HG03025 (cell line): Measurements from ENCODE around the gene RAB20.
"Not testable (repeated sequence)": the region's sequence is repeated elsewhere in the genome, so short reads cannot be mapped to it uniquely, and the experiment has no call there.

ENCODE experiments used
- ATAC-seq: cut with Tn5 transposase; IDR thresholded peaks from one replicate; pipeline ENCODE4 v1.9.1; 2021; ENCODE audit warnings: mild to moderate bottlenecking, moderate library complexity; ENCODE audit not compliant: unreplicated experiment, low FRiP score

Gene RAB20

DNA sequence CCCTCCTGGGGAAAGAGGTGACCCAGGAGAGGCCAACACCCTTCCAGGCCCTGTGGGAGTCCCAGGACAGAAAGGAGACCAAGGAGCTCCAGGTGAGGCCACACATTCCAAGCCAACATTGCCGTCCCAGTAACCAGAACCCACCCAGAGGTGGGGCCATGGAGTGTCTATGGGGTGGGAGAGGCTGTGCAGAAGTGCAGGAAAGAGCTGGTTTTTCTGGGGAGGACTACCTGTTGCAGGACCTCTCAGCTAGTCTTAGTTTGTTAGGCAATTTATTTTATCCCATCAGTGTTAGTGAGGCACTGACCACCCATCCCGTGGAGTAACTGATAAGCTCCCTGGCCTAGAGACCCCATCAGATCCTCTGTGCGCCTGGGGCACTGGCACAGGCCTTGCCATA, 66.1 kb downstream of the RAB20 start:
- ATAC-seq: no peak

GRCh38 chr13:110493613-110494012, 67.9 kb downstream of the RAB20 start:
- no peak for ATAC-seq

- no peak for ATAC-seq
Measured at GRCh38 chr13:110492679-110493593, 68.6 kb downstream of the RAB20 start.

- no peak for ATAC-seq
Measured at GRCh38 chr13:110491869-110492678, 69.4 kb downstream of the RAB20 start.

DNA sequence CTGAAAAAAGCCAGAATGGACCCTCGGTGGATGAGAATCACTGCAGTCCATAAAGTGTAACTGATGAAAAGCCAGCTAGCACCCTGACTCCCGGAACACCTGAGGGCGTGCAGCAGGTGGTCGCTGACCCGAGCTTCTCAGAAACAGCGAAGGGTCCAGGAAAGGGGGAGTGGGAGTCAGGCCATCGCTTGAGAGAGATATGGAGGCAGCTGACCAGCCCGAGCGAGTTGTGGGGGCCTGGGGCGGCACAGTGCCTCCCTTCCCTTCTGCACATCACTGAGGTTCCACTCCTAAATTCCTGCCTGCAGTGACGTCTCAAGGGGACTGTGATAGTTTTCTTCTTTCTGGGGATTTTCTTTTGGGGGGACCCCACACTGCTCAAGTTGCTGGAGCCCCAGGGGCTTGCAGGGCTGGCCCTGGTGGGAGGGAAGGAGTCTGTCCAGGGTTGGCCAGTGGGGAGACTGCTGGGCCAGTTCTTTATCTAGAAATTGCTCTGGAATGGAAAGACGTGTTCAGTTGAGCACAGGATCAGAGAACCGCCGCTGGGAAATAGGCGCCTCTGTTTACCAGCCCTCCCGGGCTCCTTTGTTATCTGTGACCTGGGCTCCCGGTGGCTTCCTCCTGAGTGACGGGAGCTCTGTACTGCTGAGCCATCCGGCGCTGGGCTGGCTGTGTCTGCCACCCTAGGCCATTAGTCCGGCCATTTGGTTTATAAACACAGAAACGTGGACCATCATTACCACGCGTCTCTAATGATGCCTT, 71.3 kb downstream of the RAB20 start:
- no peak for ATAC-seq

GRCh38 chr13:110486880-110487279, 74.6 kb downstream of the RAB20 start:
- not testable (repeated sequence) for ATAC-seq

DNA sequence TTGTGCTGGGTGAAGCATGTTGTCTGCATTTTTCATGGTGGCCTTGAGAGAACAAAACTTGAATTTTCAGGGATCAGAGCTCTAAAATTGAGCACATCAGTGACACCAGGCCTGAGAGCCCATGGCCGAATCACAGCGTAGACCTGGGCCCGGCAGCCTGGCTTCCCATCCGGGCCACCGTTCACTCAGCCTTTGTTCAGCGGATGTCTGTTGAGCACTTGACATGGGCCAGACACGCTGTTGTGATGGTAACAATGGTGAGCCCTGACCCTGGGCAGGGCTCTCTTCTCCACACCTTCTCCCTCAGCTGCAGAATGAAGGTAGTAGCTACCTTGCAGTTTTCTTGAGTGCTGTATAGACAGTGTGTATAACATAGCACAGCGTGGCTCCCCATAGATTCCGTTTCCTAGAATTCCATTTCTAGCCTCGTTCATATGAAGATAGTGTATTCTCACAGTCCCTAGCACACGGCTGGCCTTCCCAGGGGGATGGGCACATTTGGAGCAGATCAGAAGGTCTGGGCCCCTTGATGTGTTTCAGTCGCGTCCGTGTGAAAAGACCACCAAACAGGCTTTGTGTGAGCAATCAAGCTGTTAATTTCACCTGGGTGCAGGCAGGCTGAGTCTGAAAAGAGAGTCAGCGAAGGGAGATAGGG, 75.3 kb downstream of the RAB20 start:
- no peak for ATAC-seq

- no peak for ATAC-seq
Measured at GRCh38 chr13:110485604-110486003, 75.9 kb downstream of the RAB20 start.

- ATAC-seq: no peak
Measured at GRCh38 chr13:110484290-110485048, 77.1 kb downstream of the RAB20 start.

DNA sequence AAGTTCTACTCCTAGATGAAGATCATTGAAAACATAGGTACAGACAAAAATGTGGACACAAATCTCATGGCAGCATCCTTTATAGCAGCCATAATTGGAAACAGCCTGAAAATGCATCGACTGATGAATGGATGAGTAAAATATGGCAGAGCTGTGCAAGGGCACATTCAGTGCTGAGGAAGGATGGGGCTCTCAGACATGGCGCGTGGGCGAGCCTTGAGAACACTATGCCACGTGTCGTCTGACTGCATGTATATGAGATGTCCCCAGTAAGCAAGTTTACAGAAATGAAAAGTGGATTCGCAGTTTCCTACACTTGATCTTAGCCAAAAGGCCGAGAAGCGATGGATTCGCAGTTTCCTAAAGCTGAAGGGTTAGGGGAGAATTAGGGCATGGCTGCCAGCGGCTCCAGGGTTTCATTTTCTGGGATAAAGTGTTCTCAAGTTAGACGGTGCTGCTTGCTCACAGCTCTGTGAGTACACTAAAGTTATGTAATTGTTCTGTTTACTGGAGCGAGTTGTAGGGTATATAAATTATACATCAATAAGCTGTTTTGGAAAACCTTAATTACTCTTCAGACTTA, 78.0 kb downstream of the RAB20 start:
- ATAC-seq: no peak

GRCh38 chr13:110480161-110480560, 81.4 kb downstream of the RAB20 start:
- no peak for ATAC-seq

DNA sequence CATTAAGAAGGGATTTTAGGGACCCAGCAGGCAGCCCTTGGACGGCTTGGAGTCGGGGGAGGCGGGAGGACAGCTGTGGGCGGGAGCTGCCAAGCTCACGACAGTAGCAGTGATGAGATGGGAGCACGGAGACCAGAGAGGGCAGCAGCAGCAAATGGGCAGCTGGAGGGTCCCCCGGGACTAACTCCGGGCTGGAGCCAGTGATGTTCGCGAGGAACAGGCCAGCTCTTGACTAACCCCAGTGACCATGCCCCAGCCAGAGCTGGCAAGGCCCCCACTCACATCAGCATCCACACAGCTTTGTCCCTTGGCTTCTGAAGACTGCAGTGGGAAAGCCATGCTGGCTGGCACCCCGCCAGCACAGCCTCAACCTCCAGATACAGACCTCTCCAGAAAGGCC, 81.9 kb downstream of the RAB20 start:
- ATAC-seq: no peak

DNA sequence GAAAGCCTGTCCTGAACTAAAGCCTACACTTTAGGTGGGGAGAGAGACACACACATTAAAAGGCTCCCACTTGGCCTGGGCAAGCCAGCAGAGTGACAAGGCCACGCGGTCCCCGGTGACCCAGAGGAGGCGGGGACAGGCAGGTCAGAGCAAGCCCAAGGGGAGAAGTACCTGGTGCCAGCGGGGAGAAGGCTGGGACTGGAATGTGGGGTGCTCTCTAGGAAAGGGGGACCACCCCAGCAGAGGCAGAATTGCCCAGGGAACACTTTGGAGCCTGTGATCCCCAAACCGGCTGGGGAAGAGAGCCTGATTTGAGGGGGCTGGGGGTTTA, 82.3 kb downstream of the RAB20 start:
- ATAC-seq: no peak

DNA sequence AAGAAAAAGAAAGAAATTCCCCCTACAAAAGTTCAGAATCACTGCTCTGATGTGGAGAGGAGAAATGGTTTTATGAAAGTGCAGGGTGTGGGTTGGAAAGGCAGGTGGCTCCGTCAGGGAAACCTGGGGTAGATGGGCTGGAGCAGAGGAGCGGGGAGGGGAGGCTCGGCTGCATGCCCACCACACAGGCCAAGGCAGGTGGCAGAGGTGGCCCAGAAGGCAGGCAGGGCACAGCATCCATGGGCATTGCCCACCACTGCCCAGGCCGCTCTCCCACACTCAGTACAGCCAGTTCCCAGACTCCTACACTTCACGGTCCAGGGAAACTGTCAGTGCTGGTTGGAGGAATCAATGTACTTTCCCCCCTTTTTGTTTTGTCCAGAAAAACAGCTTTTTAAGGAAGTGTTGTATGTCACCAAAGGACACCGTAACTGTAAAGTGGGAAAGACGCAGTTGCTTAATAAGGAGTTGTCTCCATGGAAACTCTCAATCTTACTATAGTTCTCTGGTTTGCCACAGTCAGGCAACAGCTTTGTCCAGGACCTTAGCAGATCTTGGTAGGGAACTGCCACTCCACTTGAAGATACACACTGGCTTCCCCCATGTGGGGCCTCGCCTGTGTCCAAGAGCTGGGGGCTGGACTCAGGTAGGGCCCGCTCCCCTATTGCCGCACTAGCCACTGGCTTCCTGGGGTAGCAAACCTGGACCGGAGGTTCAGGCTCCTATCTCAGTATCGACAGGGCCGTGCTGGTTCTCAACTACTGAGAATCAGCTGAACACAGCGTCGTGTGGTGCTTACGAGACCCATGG, 82.9 kb downstream of the RAB20 start:
- ATAC-seq: no peak

DNA sequence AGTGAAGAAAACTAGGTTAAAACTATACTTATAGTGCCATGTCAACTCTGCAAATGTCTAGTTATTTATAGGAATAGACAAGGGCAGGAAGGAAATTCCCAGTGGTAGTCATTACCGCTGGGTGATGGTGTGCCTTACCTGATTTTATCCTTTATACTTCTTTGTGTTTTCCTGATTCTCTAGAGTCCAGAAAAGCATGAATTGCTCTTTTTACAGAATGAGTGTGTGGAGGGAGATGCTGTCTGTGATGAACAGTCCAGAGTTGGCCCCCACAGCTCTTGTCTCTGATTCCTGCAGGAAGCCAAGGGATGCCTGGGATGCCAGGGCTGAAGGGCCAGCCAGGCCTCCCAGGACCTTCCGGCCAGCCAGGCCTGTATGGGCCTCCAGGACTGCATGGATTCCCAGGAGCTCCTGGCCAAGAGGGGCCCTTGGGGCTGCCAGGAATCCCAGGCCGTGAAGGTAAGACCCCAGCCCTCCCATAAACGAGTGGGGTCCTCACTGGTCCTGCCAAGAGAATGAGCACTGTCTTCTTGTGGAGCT, 83.7 kb downstream of the RAB20 start:
- no peak for ATAC-seq

DNA sequence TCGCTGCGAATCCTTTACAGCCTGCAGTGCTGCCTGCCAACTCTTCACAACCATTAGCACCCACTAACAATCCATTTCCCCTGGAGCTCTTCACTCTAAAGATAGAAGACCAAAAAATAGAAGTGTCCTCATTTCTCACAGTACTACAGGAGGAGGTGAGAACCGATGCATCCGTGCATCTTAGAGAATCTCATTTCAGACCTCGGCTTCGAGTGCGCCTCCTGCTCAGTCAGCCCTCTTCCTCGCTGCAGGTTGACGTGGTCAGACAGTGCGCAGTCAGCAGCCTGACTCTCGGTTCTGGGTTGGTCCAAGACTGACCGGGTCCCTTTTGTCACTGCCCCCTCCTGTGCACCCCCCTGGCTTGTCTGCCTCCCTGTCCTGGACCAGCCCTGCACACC, 85.3 kb downstream of the RAB20 start:
- ATAC-seq: no peak

DNA sequence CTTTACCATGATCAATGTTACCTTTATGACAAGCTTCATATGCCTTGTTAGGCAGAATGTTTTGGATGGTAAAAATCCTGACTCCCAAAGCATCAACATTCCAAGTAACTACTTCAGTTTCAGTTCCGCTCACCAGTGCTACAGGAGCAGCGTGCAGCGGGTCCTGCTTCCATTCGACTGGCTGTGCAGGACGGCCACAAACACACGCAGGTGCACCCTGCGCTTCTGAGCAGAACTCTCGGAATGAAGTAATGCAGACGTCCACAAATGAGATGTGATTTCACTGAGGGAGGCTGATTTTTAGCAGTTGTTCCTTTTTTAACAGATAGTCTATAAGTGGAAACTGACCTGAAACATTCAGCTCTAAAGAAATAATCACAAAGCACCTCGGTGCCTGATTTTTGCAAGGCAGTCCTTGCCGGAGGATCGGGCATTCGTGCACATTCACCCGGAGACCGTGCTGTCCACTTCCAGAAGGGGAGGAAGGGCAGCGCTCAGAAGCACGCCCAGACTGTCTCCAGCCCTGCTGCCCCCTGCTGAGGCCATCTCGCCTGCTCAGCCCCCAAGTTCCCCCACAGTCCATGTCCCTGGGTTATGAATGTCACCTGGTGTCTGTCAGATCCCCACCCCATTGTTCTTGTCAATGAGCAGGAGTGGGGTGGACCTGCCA, 85.8 kb downstream of the RAB20 start:
- peak; percentile 40 for ATAC-seq

DNA sequence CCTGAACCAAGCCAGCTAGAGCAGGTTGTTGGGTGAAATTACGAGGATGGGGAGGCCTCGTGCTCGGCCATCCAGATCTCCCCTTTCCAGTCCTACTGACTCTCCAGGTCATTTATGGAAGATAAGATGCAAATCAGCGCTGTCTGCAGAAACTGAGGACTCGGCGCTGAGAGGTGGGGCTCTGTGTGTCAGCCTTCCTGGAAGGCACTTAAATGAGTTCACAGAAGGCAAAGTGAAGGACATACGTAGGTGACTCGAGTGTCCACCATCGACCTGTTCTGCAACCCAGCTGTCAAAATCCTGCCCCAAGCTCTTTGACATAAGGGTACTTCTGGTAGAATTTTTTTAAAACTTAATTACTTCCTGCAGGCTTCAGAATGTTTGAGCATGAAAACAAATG, 86.4 kb downstream of the RAB20 start:
- ATAC-seq: no peak
